Measurements from ENCODE around the gene FOXR1. TPM values are rescaled to one million over a fixed set of nuclear protein-coding genes. Genes with fewer than 3 reads are reported as not detected.

FOXR1 gene
- total and polyA plus RNA-seq, 8 donors = not detected

DNA sequence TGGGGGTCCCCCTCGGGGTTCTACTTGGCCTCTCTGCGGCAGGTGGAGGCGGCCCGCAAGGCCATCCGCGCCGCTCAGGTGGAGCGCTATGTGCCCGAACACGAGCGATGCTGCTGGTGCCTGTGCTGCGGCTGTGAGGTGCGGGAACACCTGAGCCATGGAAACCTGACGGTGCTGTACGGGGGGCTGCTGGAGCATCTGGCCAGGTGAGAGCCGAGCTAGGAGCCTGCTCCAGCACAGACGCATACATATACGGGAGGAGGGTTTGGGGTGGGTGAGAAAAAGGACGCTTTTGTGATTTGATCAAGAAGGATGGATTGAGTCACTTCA, 26.8 kb downstream of the FOXR1 start:
- TF ChIP-seq CTCF (IDR thresholded peaks at IDR 0.05) = no peak
- ATAC-seq (peak; percentile 35 to 58 (median 44)), FAIRE-seq (no peak), DNase-seq (peak in 1 of 6 donors; percentile 77)
- Histone ChIP-seq H3K36me3 (peaks cover 0 to 8% (median 8%) of the 10 kb centered on the region in 3 donors), H3K27ac (peak overlapping the region; percentile 34 to 64 (median 62)), H3K4me1 (peaks cover 0 to 14% (median 0%) of the 10 kb centered on the region in 3 donors), H3K27me3 (no peaks in the 10 kb centered on the region), H3K9me3 (no peaks in the 10 kb centered on the region), H3K4me3 (peak overlapping the region; percentile 53 to 91 (median 74))
- intact Hi-C loops (cut with DNase I) = no loop called here
- WGBS, 2 donors = 1 to 2% methylated on average over 19 of the region's 19 CpGs

DNA sequence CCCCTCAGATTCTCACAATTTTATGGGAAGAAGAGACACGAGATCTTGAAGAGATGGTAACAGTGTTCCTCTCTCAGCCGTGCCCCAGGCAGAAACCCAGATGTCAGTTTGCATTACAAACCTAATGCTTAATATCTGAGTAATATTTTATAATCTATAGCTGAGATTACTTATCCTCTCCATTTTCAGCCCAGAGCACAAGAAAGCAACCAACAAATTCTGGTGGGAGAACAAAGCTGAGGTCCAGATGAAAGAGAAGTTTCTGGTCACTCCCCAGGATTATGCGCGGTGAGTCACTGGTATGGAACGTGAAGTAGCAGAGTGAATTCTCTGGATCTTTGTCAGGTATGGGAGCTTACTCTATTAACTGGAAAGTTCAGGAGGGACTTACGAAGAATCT, 27.3 kb downstream of the FOXR1 start:
- Histone ChIP-seq H3K9me3 (no peaks in the 10 kb centered on the region), H3K4me3 (peak overlapping the region in 3 of 4 donors; percentile 69 to 91 (median 80)), H3K27ac (peak overlapping the region in 2 of 4 donors; percentile 60 to 64), H3K27me3 (no peaks in the 10 kb centered on the region), H3K36me3 (peaks cover 0 to 10% (median 8%) of the 10 kb centered on the region in 3 donors), H3K4me1 (peaks cover 0 to 14% (median 0%) of the 10 kb centered on the region in 3 donors)
- DNase-seq (no peak), ATAC-seq (peak in 1 of 4 donors; percentile 5), FAIRE-seq (no peak)
- intact Hi-C loops (cut with DNase I) = no loop called here
- WGBS, 2 donors = 55 to 61% methylated on average over 6 of the region's 6 CpGs
- no peak for TF ChIP-seq CTCF (IDR thresholded peaks at IDR 0.05)

DNA sequence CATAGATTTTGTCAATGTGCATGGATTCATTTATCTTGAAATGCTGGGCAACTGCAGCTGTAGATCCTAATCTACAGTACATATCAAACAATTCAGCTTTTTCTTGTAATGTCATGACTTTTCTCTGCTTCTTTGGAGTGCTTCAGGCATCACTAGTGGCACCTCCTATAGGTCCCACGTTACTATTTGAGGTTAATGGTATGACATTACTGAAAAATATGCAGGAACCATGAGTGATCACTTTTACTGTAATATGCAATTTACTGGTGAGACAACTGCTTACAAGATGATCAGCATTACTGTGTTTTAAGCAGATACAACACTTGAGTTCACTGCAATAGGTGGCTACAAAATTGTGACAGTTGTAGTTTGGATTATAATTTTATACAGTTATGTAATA, 29.3 kb downstream of the FOXR1 start:
- ATAC-seq = no peak
- Histone ChIP-seq H3K36me3 (peaks cover 0 to 13% (median 8%) of the 10 kb centered on the region in 3 donors), H3K4me3 (no peak overlapping the region), H3K4me1 (peaks cover 0 to 14% (median 0%) of the 10 kb centered on the region in 3 donors), H3K27ac (no peak overlapping the region), H3K27me3 (no peaks in the 10 kb centered on the region), H3K9me3 (no peaks in the 10 kb centered on the region)
- 61 to 72% methylated on average over 1 of the region's 1 CpG for WGBS, 2 donors
- TF ChIP-seq CTCF (IDR thresholded peaks at IDR 0.05) = no peak
- intact Hi-C loops (cut with DNase I) = no loop called here
- FAIRE-seq = no peak
- no peak for DNase-seq

DNA sequence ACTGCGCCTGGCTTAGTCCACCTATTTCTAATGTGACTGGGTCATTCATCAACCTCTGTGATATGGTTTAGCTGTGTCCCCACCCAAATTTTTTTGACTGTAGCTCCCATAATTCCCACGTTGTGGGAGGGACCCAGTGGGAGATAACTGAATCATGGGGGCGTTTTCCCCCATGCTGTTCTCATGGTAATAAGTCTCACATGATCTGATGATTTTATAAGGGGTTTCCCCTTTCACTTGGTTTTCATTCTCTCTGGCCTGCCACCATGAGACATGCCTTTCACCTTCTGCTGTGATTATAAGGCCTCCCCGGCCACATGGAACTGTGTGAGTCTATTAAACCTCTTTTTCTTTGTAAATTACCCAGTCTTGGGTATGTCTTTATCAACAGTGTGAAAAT, 35.1 kb downstream of the FOXR1 start:
- intact Hi-C loops (cut with DNase I) = no loop called here
- no peak for FAIRE-seq
- Histone ChIP-seq H3K4me1 (no peaks in the 10 kb centered on the region), H3K9me3 (no peaks in the 10 kb centered on the region), H3K27ac (no peak overlapping the region), H3K4me3 (no peak overlapping the region), H3K27me3 (no peaks in the 10 kb centered on the region), H3K36me3 (peaks cover 0 to 29% (median 4%) of the 10 kb centered on the region in 3 donors)
- TF ChIP-seq CTCF (IDR thresholded peaks at IDR 0.05) = no peak
- peak in 1 of 6 donors; percentile 0 for DNase-seq
- 91 to 92% methylated on average over 4 of the region's 4 CpGs for WGBS, 2 donors
- ATAC-seq = no peak

GRCh38 chr11:119011476-119012053, 40.0 kb downstream of the FOXR1 start:
- H3K27ac ChIP-seq = no peak overlapping the region
- peaks cover 6 to 44% (median 9%) of the 10 kb centered on the region in 3 donors for H3K36me3 ChIP-seq
- intact Hi-C loops (cut with DNase I) = no loop called here
- no peak for TF ChIP-seq CTCF (IDR thresholded peaks at IDR 0.05)
- FAIRE-seq (no peak), ATAC-seq (peak in 2 of 4 donors; percentile 31 to 35), DNase-seq (no peak)
- no peak overlapping the region for H3K4me3 ChIP-seq
- H3K9me3 ChIP-seq = no peaks in the 10 kb centered on the region
- H3K27me3 ChIP-seq = no peaks in the 10 kb centered on the region
- 75 to 77% methylated on average over 6 of the region's 6 CpGs for WGBS, 2 donors
- H3K4me1 ChIP-seq = peaks cover under 1 to 12% (median 4%) of the 10 kb centered on the region in 3 donors

All from pancreas (tissue), 10 donors.